HG02981 (cell line): Measurements from ENCODE around the gene KPNA4.
A peak's percentile ranks its signal among the peaks of the same experiment; 100 is the strongest.
"Not testable (repeated sequence)": the region's sequence is repeated elsewhere in the genome, so short reads cannot be mapped to it uniquely, and the experiment has no call there.

ENCODE experiments used
- ATAC-seq: cut with Tn5 transposase; IDR thresholded peaks from one replicate; pipeline ENCODE4 v1.9.1; 2021; ENCODE audit warnings: mild to moderate bottlenecking, moderate library complexity; ENCODE audit not compliant: unreplicated experiment

The KPNA4 gene, protein sequence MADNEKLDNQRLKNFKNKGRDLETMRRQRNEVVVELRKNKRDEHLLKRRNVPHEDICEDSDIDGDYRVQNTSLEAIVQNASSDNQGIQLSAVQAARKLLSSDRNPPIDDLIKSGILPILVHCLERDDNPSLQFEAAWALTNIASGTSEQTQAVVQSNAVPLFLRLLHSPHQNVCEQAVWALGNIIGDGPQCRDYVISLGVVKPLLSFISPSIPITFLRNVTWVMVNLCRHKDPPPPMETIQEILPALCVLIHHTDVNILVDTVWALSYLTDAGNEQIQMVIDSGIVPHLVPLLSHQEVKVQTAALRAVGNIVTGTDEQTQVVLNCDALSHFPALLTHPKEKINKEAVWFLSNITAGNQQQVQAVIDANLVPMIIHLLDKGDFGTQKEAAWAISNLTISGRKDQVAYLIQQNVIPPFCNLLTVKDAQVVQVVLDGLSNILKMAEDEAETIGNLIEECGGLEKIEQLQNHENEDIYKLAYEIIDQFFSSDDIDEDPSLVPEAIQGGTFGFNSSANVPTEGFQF

DNA sequence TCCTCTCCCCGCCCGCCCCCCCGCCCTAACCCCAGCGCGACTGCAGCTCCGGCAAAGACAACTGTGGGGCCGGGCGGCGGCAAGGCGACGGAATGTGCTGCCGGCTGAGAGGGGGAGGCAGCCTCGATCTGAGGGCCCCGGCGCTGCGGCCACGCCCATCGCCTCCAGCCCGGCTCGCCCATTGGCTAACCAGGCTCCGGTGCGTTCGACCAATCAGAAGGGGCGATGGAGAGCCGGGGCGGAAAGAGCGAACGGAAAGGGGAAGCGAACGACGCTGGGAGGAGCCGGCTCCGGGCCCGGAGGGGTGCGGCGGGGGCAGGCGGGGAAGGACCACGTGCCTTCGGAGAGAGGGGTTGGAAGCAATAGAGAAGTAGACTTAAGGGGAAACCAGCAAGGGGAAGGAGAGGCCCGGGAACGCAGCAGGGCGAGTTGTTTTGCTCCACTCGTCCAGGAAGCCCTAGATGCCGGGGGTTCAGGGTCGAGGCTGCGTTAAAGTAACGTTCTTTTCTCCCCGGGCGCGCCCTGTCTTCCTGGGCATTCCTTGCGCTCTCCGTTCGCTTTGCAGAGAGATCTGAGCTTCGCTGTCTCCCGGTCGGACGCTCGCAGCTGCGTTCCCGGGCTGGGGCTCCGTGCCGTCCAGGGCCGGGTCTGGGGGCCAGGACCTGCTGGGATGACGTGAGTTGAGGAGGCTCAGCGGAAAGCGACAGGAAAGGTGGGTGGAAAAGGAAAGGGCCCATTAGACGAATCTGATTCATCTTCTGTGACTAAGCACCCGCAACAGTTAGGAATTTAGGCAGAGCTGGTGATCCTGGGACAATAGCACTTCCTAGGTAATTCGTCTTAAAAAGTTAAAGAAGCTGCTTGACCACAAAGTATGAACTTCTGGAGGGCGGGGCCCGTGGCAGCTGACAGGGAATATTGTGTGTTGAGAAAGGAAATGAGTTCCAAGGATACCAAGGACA, at the start of gene KPNA4:
Gene KPNA4 (minus strand): TSS at position 130 of the 962 bp plus-strand sequence. CDS start 289 bp downstream, outside the sequence.
- peak; percentile 91 for ATAC-seq

DNA sequence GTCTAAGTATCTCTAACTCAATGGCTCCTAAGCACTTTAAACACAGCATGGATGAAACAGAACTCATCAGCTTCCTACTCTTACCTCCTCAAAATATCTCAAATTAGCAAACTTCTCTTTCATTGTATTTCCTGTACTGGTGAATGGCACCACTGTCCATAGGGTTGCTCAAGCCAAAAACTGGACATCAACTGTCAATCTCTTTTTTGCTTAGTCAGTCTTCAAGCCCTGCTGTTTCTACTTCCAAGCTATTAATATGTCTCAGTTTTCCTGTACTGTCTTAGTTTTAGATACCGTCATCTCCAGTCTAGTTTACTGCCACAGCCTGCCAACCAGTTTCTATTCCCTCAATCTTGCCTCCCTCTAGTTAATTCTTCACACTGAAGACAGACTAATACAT, 48.3 kb upstream of the KPNA4 start:
- no peak for ATAC-seq

DNA sequence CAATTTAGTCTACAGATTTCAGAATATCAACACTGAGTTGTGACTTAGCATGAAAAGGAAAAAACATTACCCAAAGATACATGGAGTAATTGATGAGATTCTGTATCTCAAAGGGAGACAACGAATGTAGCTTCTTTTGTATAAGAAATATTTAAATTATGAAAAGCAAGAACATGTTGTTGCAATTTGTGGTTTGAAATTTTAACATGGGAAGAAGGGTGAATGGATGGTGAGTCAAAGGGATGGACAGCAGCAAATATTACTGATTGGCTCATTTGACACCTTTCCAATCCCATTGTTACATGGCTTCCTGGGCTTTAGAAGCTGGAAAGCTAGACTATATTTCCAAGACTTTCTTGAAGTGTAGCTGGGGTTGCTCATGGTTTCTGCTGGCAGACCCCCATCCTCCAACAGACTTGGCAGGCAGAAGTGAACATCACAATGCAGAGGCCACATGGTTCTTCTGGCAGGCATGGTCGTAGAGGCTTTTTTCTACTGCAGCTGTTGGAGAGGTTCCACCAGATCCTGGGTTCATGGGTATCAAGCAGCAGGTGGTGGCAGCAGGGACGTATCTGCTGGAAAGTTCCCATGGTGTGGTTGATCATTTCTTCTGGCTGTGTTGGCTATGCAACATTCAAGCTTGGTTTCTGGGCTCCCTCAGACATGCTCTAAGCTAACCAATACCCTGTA, 47.2 kb upstream of the KPNA4 start:
- ATAC-seq: no peak

DNA sequence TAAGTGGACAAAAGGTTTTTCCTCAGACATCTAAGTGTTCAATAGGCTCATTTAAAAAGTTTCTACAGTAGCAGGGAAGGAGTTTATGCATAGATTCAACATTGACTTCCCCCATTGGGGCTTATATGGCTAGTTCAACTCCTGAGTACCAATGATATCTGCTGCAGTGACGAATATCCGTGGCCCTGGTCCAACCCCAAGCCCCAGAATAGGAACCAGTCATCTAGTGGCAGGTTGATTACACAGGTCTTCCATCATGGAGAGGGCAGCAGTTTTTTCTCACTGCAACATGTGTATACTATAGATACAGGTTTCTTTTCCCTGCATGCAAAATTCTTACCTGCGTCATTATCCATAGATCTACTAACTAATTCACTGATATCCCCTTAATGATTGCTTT, 45.8 kb upstream of the KPNA4 start:
- no peak for ATAC-seq

DNA sequence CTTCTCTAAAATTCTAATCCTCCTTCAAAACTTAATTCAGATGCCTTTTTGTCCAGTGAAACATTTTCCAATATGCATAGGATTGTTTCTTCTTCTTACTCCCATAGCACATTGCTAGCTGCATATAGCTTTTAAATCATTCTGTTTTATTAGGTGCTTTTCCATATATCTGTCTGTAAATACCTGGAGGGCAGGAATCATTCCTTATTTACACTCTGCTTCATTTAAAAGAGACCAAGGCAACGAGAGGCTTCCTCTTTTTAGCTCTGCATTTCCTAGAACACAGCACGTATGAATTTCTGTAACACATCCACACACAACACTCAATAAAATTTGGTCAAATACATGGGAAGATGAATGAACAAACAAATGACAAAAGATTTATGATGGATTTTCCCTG, 43.5 kb upstream of the KPNA4 start:
- ATAC-seq: no peak

DNA sequence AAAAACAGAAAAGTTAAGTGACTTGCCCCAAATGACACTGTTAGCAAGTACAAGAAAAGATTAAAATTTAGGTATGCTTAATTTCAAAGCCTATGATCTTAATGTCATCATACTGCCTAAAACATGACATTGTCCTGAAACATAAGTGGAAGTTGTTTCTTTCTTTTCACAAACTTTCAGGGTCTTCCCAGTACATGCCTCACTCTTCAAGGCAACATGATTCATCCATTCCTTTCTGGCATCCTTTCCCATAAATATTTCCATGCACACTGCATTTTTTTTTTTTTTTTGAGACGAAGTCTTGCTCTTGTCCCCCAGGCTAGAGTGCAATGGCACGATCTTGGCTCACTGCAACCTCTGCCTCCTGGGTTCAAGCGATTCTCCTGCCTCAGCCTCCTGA, 42.5 kb upstream of the KPNA4 start:
- no peak for ATAC-seq

DNA sequence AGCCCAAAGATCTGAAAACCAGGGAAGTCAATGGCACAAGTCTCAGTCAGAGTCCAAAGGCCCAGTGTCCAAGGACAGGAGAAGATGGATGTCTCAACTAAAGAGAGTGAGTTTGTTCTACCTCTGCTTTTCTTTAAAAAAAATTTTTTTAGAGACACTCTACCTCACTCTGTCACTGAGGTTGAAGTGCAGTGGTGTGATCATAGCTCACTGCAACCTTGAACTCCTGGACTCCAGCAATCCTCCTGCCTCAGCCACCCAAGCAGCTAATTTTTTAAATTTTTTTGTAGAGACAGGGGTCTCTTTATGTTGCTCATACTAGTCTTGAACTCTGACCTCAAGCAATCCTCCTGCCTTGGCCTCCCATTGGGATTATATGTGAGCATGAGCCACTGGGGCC, 39.9 kb upstream of the KPNA4 start:
- no peak for ATAC-seq

DNA sequence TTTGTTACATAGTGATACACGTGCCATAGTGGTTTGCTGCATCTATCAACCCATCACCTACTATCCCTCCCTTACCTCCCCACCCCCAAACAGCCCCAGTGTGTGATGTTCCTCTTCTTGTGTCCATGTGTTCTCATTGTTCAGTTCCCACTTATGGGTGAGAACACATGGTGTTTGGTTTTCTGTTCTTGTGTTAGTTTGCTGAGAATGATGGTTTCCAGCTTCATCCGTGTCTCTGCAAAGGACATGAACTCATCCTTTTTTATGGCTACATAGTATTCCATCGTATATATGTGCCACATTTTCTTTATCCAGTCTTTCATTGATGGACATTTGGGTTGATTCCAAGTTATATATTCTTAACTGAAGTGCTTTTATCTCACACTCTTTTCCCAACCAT, 38.5 kb upstream of the KPNA4 start:
- not testable (repeated sequence) for ATAC-seq

DNA sequence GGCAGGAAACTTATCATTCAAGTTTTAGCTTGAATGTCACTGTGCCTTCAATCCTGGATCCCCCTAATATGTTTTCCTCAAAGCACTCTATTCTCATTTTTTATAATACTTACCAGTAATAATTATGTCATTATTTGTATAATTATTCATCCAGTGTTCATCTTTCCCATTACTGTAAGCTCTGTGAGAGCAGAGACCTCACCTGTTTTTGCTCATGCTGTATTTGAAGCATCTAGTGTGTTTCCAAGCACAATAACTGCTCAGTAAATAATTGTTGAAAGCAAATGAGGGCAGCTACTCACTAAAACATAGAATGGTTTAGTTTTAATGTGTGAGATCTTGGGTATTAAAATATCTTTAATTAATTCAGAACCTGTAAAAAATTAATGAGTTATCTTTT, 36.9 kb upstream of the KPNA4 start:
- no peak for ATAC-seq

DNA sequence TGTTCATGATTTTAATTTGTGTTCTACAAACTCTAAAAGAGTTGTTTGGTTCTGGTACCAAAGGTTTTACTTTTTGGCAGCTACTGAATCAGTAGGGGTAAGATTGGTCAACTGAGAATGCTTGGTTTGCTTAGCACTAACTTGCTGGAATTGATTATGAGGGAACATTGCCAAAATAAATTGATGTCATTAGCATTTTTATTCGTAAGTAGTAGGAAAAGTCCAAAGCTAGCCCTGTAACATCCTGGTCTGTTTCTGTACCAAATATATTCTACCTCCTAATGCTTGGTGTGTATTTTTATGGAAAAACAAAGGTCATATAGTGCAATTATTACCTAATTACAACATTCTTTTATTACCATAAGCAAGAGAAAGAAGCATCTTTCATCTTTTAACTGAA, 35.9 kb upstream of the KPNA4 start:
- ATAC-seq: no peak

DNA sequence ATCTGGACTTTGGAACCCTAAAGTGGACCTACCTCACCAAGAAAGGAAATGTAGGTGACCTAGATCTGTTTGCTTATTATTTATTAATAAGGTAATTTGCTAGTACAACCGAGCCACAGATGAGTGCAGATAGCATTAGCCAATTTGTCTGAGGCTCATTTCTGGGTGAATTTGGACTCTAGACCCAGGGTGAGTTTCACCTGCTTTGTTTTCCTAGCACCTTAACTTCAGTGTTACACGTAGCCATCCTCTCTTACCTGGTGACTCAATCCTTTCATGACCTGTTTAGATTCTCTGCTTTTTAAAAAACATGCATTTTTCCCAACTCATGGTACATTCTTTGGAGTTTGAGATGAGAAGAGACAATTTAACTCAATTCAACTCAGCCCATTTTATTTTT, 33.5 kb upstream of the KPNA4 start:
- ATAC-seq: no peak

DNA sequence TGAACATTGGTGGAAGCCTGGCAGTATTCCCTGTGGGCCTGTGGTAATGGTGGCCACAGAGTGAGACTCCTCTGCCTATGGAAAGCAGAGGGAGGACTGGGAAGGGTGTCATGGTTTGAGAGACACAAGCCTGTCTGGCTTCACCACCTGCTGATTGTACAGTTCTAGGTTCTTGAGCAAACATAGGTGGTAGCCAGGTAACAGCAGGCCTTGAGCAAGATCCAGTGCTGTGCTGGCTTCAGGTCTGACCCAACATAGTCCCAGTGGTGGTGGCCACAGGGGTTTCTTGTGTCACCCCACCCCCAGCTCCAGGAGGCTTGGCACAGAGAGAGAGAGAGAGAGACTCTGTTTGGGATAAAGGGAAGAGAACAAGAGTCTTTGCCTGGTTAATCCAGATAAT, 22.7 kb upstream of the KPNA4 start:
- ATAC-seq: no peak

DNA sequence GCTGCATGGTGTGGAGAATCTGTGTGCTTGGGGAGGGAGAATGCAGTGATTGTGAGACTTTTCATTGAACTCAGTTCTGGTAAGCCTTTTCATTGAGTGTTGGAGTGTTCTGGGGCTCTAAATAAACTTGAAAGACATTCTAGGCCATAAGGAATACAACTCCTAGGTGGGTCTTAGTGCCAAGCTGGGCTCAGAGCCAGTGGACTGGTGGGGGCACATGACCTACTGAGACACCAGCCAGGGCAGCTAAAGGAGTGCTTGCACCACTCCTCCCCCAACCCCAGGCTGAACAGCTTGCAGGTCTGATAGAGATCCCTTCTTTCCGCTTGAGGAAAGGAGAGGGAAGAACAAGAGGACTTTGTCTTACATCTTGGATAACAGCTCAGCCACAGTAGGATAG, 21.7 kb upstream of the KPNA4 start:
- ATAC-seq: no peak

DNA sequence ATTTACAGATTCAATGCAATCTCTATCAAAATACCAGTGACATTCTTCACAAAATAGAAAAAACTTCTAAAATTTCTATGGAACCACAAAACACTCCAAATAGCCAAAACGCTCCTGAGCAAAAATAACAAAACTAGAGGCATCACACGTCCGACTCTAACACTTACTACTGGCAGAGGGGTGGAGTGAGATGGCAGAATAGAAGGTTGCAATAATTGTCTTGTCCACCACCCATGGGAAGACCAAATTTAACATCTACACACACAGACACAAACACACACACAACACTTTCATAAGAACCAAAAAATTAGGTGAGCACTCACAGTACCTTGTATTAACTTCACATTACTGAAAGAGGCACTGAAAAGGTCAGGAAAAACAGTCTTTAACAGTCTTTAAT, 21.3 kb upstream of the KPNA4 start:
- no peak for ATAC-seq

DNA sequence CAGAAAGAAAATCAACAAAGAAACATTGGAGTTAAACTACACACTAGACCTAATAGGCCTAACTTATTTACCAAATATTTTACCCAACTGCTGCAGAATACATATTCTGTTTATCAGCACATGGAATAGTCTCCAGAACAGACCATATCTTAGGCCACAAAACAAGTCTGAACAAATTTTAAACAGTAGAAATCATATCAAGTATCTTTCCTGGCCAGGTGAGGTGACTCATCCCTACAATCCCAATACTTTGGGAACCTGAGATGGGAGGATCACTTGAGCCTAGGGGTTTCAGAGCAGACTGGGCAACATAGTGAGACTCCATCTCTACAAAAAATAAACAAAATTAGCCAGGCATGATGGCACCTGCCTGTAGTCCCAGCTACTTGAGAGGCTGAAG, 18.1 kb upstream of the KPNA4 start:
- ATAC-seq: no peak

DNA sequence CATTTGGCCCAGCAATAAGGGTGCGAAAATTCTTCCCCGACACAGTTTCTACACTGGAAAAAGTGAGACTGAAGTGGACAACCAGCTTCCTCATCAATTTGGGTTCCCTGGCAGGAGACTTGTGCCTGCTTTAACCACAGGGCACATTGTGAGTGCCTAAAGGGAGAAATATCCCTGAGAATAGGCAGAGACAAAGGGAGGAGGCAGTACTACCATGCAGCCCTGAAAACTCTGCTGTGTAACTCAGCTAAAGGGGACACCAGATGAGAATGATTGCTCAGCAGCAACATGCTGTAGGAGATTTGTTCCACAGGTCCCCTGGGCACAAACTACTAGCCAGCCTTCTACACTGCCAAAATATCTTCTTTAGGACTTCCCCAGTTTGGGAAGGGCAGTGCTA, 15.6 kb upstream of the KPNA4 start:
- ATAC-seq: no peak

DNA sequence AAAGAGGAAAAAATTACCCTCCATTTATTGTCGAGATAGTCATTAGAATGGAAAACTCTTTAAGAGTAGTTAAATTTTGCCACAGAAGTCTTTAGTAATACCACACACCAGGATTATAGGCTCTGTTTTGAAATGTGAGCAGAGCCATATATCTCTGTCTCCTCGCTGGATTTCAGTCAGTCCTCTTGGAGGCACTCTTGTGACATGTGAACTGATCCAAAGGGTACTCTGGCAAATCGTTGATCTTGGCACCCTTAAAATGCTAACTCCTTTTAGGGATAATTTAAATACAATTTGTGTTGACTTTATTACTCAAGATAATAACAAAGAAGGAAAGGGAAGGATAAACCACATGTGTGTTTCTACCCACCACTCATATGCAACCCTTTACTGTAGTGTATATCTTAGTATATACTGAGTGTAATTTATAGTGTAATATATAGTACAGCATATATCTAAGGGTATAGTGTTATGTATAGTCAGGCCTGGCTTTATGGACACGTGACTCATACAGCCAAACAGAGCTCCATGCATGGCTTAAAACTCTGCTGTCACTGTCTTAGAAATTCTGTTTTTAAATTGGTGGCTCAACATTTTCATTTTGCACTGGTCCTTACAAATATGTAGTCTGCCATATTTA, 12.3 kb upstream of the KPNA4 start:
- ATAC-seq: no peak

DNA sequence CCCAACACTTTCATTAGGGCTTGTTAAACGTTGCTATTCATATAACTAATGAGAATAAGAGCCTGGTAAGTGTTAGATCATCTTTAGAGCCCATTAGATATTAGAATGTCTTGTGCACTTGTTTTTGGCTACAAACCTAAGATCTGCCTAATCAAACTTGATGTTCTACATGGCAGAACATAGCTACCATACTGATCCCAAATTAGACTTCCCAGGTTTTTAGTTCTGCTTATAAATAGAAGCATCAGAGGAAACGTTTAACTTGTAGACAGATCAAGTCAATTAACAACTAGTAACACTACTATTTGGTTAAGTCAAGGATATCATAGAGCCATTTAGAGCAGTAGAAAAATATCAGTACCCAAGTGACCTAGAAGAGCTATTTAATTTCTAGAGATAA, 11.7 kb upstream of the KPNA4 start:
- ATAC-seq: no peak

DNA sequence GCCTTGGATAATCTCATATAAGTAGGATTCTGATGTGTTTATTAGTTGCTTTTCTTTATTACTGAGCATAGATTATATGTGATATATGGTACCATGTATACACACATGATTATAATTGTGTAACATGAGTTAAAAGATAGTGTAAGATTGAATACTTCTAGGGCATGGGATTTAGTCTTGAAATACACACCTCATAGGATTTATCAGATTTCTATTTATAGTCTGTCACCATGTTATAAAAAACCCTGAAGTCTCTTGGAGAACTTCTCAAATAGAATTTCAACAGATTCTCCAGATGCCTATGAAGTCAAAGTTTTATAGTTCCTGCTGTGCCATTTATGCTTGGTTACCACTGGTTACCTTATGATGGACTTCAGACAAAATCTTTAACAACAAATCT, 11.2 kb upstream of the KPNA4 start:
- no peak for ATAC-seq

DNA sequence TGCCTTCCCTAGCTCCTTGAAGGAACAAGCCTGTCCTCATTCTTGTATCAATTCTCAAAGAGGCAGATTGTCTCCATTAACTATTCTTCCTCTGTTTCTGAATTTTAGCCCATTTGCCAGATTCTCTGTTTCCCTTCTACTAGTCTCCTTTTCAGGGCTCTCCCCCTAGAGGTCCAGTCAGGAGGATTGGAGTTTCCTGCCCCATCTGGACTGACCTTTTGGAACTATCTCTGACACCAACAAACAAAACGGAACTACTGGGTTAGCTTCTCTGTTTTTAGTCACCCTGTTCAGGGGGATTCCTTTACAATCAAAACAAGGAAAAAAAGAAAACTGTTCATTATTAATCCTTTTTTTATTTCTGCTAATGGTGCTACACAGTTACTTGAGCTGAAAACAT, 10.2 kb upstream of the KPNA4 start:
- ATAC-seq: no peak

DNA sequence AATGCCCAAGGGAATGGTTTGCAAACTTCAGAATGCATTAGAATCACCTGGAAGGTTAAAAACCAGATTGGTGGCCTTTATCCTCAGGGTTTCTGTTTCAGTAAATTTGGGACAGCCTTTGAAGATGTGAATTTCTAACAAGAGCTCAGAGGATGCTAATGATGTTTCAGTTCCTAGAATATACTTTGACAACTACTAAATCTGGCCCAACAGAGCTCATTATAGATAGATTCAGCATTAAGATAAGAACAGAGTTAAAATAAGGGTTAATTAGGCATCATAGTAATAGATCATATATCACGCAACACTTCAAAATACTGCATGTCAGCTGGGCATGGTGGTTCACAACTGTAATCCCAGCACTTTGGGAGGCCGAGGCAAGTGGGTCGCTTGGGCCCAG, 9.3 kb upstream of the KPNA4 start:
- ATAC-seq: no peak
